Kidney epithelial cell (primary cell): ENCODE results near the gene RGS7BP. TPM values are rescaled to one million over a fixed set of nuclear protein-coding genes. Genes with fewer than 3 reads are reported as not detected.

Experiments used
- DNase-seq: peaks from one replicate; pipeline ENCODE4 v3.0.0-alpha.2; 2010; ENCODE audit warnings: low read depth
- H3K27me3 ChIP-seq: 2 replicates; pipeline ENCODE4 v1.6.0; 2011; ENCODE audit warnings: low read length; ENCODE audit not compliant: control insufficient read depth, insufficient read depth
- H3K36me3 ChIP-seq: 2 replicates; pipeline ENCODE4 v1.5.1; 2011; ENCODE audit warnings: low read length; ENCODE audit not compliant: control insufficient read depth, insufficient read depth
- H3K4me3 ChIP-seq: 2 replicates; pipeline ENCODE4 v1.5.1; 2011; ENCODE audit warnings: low read depth, mild to moderate bottlenecking, control low read depth, low read length
- total RNA-seq: library from RNA; depleted of rRNA; stranded (reverse); fragments of >200 nt; gene quantifications from 2 replicates; pipeline ENCODE4 v1.2.3, GENCODE V29; 2015
- TF ChIP-seq, protein P1 (sequence below): IDR thresholded peaks from 2 replicates; pipeline ENCODE4 v1.5.1; 2011; ENCODE audit warnings: mild to moderate bottlenecking, moderate library complexity, low read length, control low read depth, inconsistent platforms; ENCODE audit not compliant: insufficient read depth, poor library complexity, severe bottlenecking

Gene RGS7BP
- total RNA-seq, 1 donor from 2014 or later, result not detected

DNA sequence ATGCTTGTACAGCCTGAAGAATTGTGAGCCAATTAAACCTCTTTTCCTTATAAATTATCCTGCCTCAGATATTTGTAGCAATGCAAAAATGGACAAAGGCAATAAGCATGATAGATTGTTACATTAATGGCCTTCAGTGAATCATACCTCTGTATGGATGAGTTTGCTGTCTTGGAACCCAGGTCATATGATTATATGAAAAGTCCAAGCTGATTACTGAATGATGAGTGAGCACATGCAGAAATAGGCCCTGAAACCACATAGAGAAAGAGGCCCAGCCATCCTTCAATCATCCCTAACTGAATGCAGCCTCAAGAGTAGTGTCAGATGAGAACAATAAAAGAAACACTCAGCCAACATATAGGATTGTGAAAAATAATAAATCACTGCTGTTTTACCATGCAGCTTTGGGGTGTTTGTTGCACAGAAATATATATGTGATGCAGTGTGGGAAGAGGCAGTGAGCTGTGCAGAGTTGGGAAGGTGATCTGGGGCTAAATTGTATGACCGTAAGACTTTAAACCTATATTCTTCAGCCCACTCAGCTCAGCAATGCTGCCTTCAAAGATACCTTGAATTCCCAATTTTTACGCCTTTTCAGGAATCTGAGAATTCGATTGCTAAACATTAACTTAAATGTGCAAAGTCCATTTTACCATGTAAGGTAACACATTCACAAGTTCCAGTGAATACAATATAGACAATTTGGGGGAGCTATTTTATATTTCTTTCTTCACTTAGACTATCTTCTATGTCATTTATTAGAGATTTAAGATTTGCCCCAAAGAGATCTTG is 148.1 kb downstream of the RGS7BP start:
- TF ChIP-seq, protein P1, sequence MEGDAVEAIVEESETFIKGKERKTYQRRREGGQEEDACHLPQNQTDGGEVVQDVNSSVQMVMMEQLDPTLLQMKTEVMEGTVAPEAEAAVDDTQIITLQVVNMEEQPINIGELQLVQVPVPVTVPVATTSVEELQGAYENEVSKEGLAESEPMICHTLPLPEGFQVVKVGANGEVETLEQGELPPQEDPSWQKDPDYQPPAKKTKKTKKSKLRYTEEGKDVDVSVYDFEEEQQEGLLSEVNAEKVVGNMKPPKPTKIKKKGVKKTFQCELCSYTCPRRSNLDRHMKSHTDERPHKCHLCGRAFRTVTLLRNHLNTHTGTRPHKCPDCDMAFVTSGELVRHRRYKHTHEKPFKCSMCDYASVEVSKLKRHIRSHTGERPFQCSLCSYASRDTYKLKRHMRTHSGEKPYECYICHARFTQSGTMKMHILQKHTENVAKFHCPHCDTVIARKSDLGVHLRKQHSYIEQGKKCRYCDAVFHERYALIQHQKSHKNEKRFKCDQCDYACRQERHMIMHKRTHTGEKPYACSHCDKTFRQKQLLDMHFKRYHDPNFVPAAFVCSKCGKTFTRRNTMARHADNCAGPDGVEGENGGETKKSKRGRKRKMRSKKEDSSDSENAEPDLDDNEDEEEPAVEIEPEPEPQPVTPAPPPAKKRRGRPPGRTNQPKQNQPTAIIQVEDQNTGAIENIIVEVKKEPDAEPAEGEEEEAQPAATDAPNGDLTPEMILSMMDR, result no peak
- no peak for DNase-seq
- no peaks in the 10 kb centered on the region for H3K27me3 ChIP-seq
- no peaks in the 10 kb centered on the region for H3K36me3 ChIP-seq
- no peak overlapping the region for H3K4me3 ChIP-seq

DNA sequence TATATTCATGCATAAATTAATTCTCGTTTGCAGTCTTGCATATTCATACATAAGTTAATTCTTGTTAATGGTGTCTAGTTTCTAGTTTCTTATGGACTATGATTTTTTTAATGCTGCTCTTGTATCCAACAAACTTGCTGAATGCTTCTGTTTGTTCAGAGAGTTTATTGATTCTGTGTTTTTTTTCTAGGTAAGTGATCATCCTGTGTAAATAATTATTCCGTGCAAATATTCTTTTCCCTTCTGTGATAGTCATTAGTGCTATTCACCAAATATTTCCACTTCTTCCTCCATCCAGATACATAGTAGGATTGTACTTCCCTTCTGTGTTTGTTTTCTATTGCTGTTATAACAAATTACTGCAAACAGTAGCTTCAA is 148.7 kb downstream of the RGS7BP start:
- TF ChIP-seq, protein P1, result no peak
- Histone ChIP-seq H3K36me3 (no peaks in the 10 kb centered on the region), H3K27me3 (no peaks in the 10 kb centered on the region), H3K4me3 (no peak overlapping the region)
- no peak for DNase-seq

DNA sequence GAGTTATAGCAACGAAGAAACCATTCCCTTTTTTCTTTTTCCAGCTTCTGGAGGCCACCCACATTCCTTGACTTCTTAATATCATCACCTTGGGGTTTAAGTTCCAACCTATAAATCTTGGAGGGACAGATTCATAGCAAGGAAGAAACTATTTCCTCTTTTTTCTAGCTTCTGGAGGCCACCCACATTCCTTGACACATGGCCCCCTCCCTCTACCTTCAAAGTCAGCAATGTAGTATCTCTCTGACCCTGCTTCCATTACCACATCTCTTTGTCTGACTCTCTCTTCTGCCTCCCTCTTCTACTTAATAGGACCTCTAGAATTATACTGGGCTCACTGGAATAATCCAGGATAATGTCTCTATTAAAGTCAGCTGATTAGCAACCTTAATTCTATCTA is 149.8 kb downstream of the RGS7BP start:
- H3K4me3 ChIP-seq, result no peak overlapping the region
- DNase-seq, result no peak
- H3K27me3 ChIP-seq, result no peaks in the 10 kb centered on the region
- TF ChIP-seq, protein P1, result no peak
- no peaks in the 10 kb centered on the region for H3K36me3 ChIP-seq

- TF ChIP-seq, protein P1, result no peak
- no peak for DNase-seq
- H3K36me3 ChIP-seq, result no peaks in the 10 kb centered on the region
- H3K4me3 ChIP-seq, result no peak overlapping the region
- no peaks in the 10 kb centered on the region for H3K27me3 ChIP-seq
Measured at GRCh38 chr5:64659289-64659688, 153.5 kb downstream of the RGS7BP start.

Other genes starting within 250 kb of the RGS7BP start
- gene SHISAL2B, start 184.5 kb downstream of the RGS7BP start, total RNA-seq, result not detected in 2 replicates